ENCODE measurements around the gene ACTRT2.

ACTRT2 gene

DNA sequence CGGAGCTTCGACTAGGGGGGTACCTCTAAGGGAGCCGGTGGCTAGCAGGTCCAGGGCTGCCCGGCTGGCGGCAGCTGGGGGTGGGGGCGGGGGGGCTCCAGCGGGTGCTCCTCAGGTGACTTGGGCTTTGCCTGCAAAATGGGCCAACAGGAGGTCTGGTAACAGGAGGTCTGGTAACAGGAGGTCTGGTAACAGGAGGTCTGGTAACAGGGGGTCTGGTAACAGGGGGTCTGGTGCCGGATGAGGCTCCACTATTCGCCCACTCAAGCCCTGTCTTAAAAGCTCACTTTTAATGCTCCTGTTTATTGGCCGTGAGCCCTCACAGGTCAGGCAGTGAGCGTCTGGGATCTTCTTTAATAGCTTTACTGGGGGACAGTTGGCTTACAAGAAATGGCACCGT lies 40.4 kb upstream of the ACTRT2 start:
- Mint-ChIP-seq H3K9me3 (ENCODE audit: low read depth) (no peaks in the 10 kb centered on the region), H3K27me3 (no peaks in the 10 kb centered on the region), H3K4me3 (no peak overlapping the region), H3K27ac (no peak overlapping the region), H3K36me3 (no peaks in the 10 kb centered on the region), H3K4me1 (ENCODE audit: low read depth) (no peaks in the 10 kb centered on the region)

DNA sequence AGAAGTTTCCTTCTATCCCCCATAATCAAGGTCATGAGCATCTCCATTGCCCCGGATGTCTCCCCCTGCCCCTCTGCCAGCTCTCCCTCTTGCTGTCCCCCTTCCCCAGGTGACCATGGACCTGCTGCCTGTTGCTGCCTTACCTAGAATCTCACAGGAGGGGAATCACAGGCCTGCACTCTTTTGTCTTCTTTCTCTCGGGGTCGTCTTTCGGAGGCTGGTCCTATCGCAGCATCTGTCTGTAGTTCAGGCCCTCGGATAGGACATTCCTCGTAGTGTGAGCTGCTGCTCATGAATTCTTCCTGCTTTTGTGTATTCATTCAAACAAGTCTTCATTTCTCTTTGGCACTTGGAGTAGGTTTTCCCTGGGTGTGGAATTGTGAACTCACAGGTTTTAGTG lies 39.9 kb upstream of the ACTRT2 start:
- Mint-ChIP-seq H3K9me3 (ENCODE audit: low read depth) (no peaks in the 10 kb centered on the region), H3K4me3 (no peak overlapping the region)

DNA sequence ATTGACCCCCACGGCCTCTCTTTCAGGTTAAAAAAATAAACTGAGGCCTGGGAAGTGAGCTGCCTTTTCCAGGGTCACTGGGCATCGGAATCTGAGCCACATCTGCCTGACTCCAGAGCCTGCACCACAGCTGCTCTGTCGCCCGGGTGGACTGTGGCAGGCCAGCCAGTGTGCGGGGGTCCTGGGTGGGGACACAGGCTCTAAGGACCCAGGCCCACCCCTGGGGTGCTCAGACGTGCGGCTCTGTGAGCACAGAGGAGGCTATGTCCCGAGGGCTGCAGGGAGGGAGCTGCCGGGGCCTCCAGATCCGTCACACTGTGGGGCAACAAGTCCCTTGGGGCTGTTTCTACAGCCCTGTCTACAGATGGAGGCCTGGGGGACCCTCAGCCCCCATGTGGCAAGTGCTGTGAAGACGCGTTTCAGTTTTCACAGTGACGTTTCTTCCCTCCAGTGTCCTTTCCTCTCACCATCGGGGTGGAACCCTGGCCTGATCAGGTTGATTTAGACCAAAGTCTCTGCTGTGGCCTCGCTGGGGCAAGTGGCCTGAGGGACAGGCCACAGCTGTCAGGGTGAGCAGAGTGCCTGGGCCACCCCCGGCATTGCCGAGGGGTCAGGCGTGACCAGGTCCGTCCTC lies 39.2 kb upstream of the ACTRT2 start:
- H3K4me1 Mint-ChIP-seq (ENCODE audit: low read depth): no peaks in the 10 kb centered on the region
- H3K27ac Mint-ChIP-seq: no peak overlapping the region
- H3K4me3 Mint-ChIP-seq: no peak overlapping the region
- H3K36me3 Mint-ChIP-seq: no peaks in the 10 kb centered on the region
- no peaks in the 10 kb centered on the region for H3K9me3 Mint-ChIP-seq (ENCODE audit: low read depth)
- H3K27me3 Mint-ChIP-seq: no peaks in the 10 kb centered on the region

More for the DNA sequence above, 39.9 kb upstream of the ACTRT2 start:
- Mint-ChIP-seq H3K4me1 (ENCODE audit: low read depth) (no peaks in the 10 kb centered on the region), H3K36me3 (no peaks in the 10 kb centered on the region), H3K27me3 (no peaks in the 10 kb centered on the region), H3K27ac (no peak overlapping the region)

DNA sequence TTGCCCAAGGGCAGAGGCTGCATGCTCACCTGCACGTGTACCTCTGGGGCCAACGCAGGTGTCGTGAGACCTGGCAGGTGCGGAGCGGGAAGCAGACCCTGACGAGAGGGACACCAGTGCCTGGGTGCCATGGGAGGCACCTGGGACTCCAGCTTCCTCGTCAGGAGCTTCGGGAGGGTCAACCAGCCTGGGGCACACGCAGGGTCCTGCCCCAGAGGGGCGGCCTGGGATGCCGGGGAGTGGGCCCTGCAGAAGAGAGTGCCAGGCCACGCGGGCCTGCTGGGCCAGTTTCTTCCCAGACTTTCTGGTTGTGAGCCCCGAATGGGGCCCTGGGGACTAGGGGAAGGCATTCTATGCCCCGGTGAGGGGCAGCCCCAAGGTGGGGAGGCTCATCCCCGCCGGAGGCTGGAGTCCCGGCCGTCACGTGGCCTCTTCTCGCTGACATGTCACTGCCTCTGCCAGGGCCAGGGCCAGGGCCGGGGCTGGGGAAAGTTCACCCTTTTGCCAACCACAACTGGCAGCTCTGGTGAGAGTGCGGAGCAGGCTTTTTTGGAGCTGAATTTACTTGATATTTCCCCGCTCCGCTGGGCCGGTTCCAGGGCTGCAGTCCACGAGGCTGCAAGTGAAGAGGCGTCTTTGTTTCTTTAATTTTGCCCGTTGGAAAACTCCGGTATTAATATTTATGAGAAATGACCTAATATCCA lies 38.5 kb upstream of the ACTRT2 start:
- H3K4me1 Mint-ChIP-seq (ENCODE audit: low read depth): no peaks in the 10 kb centered on the region
- no peaks in the 10 kb centered on the region for H3K36me3 Mint-ChIP-seq
- no peaks in the 10 kb centered on the region for H3K9me3 Mint-ChIP-seq (ENCODE audit: low read depth)
- H3K4me3 Mint-ChIP-seq: no peak overlapping the region
- H3K27ac Mint-ChIP-seq: no peak overlapping the region
- H3K27me3 Mint-ChIP-seq: no peaks in the 10 kb centered on the region

DNA sequence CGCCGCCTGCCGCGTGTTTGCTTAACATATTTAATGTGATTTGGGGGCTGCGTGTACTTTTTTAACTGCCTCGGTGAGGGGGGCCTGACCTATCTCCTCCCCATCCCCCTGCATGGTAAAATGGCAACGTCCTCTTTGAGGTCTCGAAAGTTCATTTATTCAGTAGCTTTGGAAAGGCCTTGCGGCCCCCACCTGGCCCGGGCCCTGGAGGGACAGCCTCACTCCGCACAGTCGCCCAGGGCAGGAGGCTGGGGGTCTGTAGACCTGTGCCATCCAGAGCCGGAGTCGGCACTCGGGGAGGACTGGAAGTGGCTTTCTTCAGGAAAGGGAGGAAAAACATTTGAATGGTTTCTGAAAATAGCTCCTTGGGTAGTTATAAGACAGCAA lies 38.0 kb upstream of the ACTRT2 start:
- no peak overlapping the region for H3K4me3 Mint-ChIP-seq
- H3K9me3 Mint-ChIP-seq (ENCODE audit: low read depth): no peaks in the 10 kb centered on the region
- no peaks in the 10 kb centered on the region for H3K36me3 Mint-ChIP-seq
- no peaks in the 10 kb centered on the region for H3K27me3 Mint-ChIP-seq
- H3K27ac Mint-ChIP-seq: no peak overlapping the region
- no peaks in the 10 kb centered on the region for H3K4me1 Mint-ChIP-seq (ENCODE audit: low read depth)

DNA sequence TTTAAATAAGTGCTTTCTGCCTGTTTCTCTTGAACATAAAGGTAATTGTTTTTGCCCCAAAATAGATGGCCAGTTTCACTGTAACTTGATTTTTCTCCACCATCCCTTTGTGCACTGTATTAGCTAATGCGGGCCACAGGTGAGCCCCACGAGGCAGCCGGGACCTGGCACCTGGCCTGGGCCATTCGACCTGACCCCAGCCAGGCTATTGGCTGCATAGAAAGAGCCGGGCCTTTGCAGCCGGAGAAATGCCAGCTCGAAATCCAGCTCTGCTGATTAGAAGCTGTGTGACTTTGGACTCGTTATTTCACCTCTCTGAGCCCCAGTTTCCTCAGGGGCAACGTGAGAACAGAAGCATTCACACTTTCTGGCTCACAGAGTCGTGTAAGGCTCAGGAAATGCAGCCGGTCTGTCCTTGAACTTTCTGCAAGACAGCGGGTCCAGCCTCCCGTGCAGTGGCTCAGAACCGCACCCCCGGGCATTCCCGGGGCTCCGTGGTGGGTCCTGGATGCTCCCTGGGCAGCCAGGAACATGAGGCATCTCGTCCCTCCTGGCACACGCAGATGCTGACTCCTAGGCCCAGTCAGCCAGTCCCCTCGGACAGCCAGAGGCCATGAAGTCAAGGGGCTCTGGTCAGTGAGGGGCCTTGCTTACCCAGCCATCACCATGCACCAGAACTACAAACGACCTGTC lies 37.4 kb upstream of the ACTRT2 start:
- Mint-ChIP-seq H3K4me3 (no peak overlapping the region), H3K4me1 (ENCODE audit: low read depth) (no peaks in the 10 kb centered on the region), H3K36me3 (no peaks in the 10 kb centered on the region), H3K27me3 (no peaks in the 10 kb centered on the region), H3K9me3 (ENCODE audit: low read depth) (no peaks in the 10 kb centered on the region), H3K27ac (no peak overlapping the region)

DNA sequence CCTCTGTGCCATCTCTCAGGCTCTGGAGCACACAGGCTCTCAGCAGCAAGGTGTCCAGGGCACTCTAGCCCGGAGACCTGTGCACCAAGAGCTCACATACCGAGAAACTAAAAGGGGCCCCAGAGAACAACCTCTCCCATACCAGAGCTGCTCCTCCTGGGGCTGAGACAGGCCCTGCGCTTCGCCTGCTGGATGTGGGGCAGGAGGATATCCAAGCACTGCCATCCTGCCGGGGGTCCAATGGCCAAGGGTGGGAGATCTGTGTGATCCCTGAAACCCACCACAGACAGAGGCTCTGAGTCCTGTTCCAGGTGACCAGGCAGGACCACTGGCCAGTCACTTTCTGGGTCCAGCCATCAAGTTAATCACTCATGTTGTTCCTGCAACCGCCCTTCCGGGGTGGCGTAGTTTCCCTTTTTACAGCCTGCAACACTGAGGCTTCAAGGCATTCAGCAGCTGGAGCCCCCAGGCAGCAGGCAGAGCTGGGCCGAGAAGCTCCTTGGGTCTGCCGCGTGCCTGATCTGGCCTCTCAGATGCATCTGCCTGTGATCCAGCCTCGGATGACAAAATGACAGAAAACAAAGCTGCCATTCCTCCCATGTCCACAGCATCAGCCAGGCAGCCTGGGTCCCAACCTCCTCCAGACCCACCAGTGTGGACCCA lies 36.7 kb upstream of the ACTRT2 start:
- no peaks in the 10 kb centered on the region for H3K27me3 Mint-ChIP-seq
- H3K4me3 Mint-ChIP-seq: no peak overlapping the region
- no peak overlapping the region for H3K27ac Mint-ChIP-seq
- no peaks in the 10 kb centered on the region for H3K36me3 Mint-ChIP-seq
- H3K4me1 Mint-ChIP-seq (ENCODE audit: low read depth): no peaks in the 10 kb centered on the region
- H3K9me3 Mint-ChIP-seq (ENCODE audit: low read depth): no peaks in the 10 kb centered on the region

DNA sequence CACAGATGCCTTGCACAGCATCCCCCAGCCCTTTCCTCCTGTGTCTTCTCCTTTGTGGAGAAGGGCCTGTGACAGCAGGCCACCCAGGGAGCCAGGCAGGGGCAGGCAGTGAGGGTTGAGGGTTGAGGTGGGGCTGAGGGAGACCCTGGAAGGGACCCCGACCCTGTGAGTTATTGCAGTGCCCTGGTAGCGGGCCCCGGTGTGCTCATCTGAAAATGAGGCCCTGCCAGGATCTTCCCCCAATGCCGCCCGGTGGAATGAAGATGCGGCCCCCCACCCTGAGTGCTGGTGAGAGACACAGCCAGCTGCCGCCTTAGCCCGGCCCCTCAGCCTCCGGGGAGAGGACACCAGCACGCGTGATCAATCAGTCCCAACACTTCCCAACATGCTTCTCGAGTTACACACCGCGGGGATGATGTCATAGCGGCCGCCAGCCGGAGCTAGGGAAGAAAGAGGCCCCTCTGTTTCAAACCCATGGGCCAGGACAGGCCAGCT lies 36.2 kb upstream of the ACTRT2 start:
- Mint-ChIP-seq H3K27me3 (no peaks in the 10 kb centered on the region), H3K27ac (no peak overlapping the region), H3K4me3 (no peak overlapping the region), H3K36me3 (no peaks in the 10 kb centered on the region), H3K4me1 (ENCODE audit: low read depth) (no peaks in the 10 kb centered on the region), H3K9me3 (ENCODE audit: low read depth) (no peaks in the 10 kb centered on the region)

DNA sequence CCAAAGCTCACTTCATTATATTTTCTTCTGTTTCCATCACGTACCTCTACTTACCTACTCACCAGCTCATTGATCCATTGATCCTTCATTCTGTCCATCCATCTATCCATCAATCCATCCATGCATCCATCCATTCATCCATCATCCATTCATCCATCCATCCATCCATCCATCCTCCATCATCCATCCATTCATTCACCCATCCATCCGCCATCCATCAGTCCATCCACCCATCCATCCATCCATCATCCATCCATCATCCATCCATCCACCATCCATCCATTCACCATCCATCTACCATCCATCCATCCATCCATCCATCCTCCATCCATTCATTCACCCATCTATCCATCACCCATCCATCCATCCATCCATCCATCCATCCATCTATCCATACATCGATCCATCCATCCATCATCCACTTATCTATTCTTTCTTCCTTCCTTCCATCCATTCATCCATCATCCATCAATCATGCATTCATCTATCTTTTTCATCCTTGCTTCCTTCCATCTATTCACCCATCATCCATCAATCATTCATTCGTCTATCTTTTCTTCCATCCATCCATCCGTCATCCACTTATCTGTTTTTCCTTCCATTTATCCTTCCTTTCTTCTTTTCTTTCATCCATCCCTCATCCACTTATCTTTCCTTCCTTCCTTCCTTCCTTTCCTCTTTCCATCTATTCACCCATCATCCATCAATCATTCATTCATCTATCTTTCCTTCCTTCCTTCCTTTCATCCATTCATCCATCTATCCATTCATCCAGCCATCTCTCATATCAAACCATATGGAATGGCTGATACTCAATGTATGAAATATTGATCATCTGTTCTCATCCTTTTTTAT lies 35.3 kb upstream of the ACTRT2 start:
- Mint-ChIP-seq H3K27ac (no peak overlapping the region), H3K9me3 (ENCODE audit: low read depth) (no peaks in the 10 kb centered on the region), H3K4me1 (ENCODE audit: low read depth) (no peaks in the 10 kb centered on the region), H3K4me3 (no peak overlapping the region), H3K27me3 (no peaks in the 10 kb centered on the region), H3K36me3 (no peaks in the 10 kb centered on the region)

DNA sequence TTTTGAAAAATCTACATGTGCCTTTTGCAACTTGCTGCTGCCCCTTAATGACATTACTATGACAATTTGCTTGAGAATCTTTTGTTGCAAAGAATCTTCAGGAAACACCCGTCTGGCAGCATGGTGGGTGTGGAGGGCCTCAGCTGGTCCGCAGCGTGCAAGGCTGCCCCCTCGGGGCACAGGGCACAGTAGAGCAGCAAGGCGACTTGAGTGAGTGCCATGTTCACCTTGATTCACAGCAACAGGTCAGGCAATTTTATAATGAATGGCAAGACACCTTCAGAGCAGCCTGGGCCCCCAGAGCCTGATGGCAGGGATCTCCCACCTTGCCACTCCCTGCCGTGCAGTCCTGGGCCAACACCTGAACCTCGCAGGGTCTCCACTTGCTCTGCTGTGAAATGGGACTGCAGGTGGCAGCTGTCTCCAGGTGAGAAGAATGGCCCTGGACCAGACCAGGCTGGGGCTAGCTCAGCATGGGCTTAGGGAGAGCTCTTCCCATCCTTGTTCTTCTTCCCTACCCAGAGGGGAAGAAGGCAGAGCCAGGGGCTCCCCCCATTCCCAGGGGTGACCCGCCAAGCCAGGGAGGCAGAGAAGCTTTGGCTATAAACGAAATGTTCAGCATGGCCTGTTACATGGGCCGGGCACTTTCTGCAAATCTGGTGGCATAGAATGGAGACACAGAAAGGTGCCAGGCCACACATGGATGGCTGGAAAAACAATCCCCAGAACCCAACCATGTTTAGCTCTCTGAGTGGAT lies 34.5 kb upstream of the ACTRT2 start:
- H3K27ac Mint-ChIP-seq: no peak overlapping the region
- no peaks in the 10 kb centered on the region for H3K36me3 Mint-ChIP-seq
- no peaks in the 10 kb centered on the region for H3K4me1 Mint-ChIP-seq (ENCODE audit: low read depth)
- H3K9me3 Mint-ChIP-seq (ENCODE audit: low read depth): no peaks in the 10 kb centered on the region
- H3K27me3 Mint-ChIP-seq: no peaks in the 10 kb centered on the region
- H3K4me3 Mint-ChIP-seq: no peak overlapping the region

DNA sequence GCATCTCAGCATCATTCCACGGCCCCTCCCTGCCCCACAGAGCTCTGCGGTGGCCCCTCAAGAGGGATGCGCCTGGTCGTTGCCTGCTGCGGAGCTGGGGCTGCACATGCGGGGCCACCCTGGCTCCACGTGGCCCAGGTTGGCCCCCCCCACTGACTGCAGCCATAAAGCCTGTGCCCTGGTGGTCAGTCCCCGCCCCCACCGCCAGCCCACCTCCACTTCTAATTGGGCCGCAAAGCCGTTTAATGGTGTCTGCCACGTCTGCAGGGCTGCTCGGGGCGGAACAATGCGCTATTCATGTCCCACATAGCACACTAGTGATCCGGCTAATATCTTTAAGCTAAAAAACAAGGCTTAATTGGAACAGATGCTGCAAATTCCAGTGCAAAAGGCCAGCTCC lies 33.5 kb upstream of the ACTRT2 start:
- H3K27ac Mint-ChIP-seq: no peak overlapping the region
- no peaks in the 10 kb centered on the region for H3K27me3 Mint-ChIP-seq
- peaks cover 3% of the 10 kb centered on the region for H3K9me3 Mint-ChIP-seq (ENCODE audit: low read depth)
- H3K4me3 Mint-ChIP-seq: no peak overlapping the region
- no peaks in the 10 kb centered on the region for H3K4me1 Mint-ChIP-seq (ENCODE audit: low read depth)
- no peaks in the 10 kb centered on the region for H3K36me3 Mint-ChIP-seq

DNA sequence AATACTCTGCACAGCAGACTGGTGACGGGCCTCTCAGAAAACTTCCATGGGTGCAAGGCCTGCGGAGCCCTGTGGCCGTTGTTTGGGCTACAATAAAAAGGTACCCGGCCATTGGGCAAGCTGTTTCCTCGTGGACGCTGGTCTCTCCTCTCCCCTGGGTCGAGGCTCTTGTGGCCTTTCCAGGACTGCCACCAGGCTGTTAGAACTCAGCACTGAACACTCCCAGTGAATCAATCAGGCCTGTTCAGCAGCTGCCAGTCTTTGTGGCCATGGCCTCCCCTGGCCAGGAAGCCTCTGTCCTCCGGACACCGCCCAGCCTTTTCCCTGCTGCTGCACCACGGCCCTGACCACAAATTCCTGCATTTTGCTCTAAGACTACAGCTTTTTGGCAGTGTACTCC lies 33.0 kb upstream of the ACTRT2 start:
- no peaks in the 10 kb centered on the region for H3K27me3 Mint-ChIP-seq
- H3K27ac Mint-ChIP-seq: no peak overlapping the region
- H3K36me3 Mint-ChIP-seq: no peaks in the 10 kb centered on the region
- H3K4me3 Mint-ChIP-seq: no peak overlapping the region
- H3K4me1 Mint-ChIP-seq (ENCODE audit: low read depth): no peaks in the 10 kb centered on the region
- peaks cover 4% of the 10 kb centered on the region for H3K9me3 Mint-ChIP-seq (ENCODE audit: low read depth)

DNA sequence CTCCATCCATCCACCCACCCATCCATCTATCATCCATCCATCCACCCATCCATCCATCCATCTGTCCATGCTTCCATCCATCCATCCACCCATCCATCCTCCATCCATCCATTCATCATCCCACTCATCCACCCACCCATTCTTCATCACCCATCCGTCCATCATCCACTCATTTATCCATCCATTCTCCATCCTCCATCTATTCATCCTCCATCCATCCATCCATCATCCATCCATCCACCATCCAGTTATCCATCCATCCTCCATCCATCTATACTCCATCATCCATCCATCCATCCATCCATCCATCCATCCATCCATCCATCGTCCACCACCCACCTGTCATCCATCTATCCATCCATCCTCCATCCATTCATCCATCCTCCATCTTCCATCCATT lies 32.1 kb upstream of the ACTRT2 start:
- Mint-ChIP-seq H3K9me3 (ENCODE audit: low read depth) (peaks cover 8% of the 10 kb centered on the region), H3K27me3 (no peaks in the 10 kb centered on the region), H3K4me3 (no peak overlapping the region), H3K27ac (no peak overlapping the region), H3K4me1 (ENCODE audit: low read depth) (no peaks in the 10 kb centered on the region), H3K36me3 (no peaks in the 10 kb centered on the region)

DNA sequence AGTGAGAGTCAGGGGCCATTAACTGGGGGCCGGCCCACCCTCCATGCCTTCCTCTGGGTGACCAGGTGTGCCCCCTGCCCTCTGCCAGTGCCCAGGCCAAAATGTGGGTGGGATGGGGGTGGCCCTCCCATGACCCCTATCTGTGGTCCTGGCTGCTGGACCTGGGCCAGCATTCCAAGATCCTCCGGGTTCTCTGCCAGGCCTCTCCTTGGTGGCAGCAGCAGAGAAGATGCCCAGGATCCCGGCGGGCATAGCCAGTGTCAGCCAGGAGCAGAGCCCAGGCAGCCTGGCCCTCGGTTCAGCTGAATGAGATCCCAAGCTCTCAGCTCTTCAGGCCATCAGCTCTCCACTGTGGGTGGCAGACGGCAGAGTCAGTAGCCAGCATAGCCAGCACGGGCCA lies 31.3 kb upstream of the ACTRT2 start:
- Mint-ChIP-seq H3K9me3 (ENCODE audit: low read depth) (peaks cover 11% of the 10 kb centered on the region), H3K27ac (no peak overlapping the region), H3K36me3 (no peaks in the 10 kb centered on the region), H3K4me3 (no peak overlapping the region), H3K27me3 (no peaks in the 10 kb centered on the region), H3K4me1 (ENCODE audit: low read depth) (no peaks in the 10 kb centered on the region)

All from activated naive CD8-positive, alpha-beta T cell (primary cell).